ENCODE measurements around the gene OVAAL. TPM values are rescaled to one million over a fixed set of nuclear protein-coding genes. Genes with fewer than 3 reads are reported as not detected.
A peak's percentile ranks its signal among the peaks of the same experiment; 100 is the strongest.
"Not testable (repeated sequence)": the region's sequence is repeated elsewhere in the genome, so short reads cannot be mapped to it uniquely, and the experiment has no call there.

OVAAL gene
- total and polyA plus RNA-seq, 4 donors = 0.17 TPM; not detected in 3

DNA sequence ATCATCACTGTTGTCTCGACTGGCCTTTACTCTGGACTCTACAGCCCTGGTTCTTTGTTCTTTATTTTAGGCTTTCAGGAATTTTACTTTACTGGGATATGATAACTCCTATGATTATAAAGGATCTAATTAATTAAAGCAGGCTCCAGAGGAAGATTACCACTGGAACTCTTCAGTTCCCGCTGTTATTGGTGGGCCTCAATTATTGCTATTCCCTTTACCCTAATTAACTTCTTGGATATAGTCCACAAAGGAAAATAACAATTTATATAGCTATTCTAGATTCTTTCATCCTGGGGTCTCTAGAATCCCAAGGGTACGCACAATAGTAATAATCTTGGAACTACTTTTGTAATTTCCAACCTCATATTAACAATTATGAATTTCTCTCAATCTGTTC is 8.5 kb upstream of the OVAAL start:
- WGBS (ENCODE audit: insufficient coverage) = 90% methylated on average over 1 of the region's 3 CpGs
- H3K27me3 ChIP-seq (ENCODE audit: control insufficient read depth, insufficient read depth, low read length) = no peaks in the 10 kb centered on the region
- no peaks in the 10 kb centered on the region for H3K9me3 ChIP-seq (ENCODE audit: control insufficient read depth, insufficient read depth, low read length)
- DNase-seq (ENCODE audit: low read depth in 4 of 6, low spot score in 6 of 6) = peak in 1 of 6 donors; percentile 90
- peaks cover 10% of the 10 kb centered on the region for H3K4me1 ChIP-seq (ENCODE audit: control insufficient read depth, insufficient read depth, low read length)
- H3K27ac ChIP-seq (ENCODE audit: low read depth, low read length) = no peak overlapping the region
- H3K4me3 ChIP-seq (ENCODE audit: low read depth, low read length) = no peak overlapping the region
- no peaks in the 10 kb centered on the region for H3K36me3 ChIP-seq (ENCODE audit: control insufficient read depth, insufficient read depth, low read length)

- H3K9me3 ChIP-seq (ENCODE audit: control insufficient read depth, insufficient read depth, low read length) = no peaks in the 10 kb centered on the region
- DNase-seq (ENCODE audit: low read depth in 4 of 6, low spot score in 6 of 6) = no peak
- 40% methylated on average over 1 of the region's 1 CpG for WGBS (ENCODE audit: insufficient coverage)
- no peak overlapping the region for H3K27ac ChIP-seq (ENCODE audit: low read depth, low read length)
- no peaks in the 10 kb centered on the region for H3K36me3 ChIP-seq (ENCODE audit: control insufficient read depth, insufficient read depth, low read length)
- no peaks in the 10 kb centered on the region for H3K27me3 ChIP-seq (ENCODE audit: control insufficient read depth, insufficient read depth, low read length)
- peaks cover 10% of the 10 kb centered on the region for H3K4me1 ChIP-seq (ENCODE audit: control insufficient read depth, insufficient read depth, low read length)
- H3K4me3 ChIP-seq (ENCODE audit: low read depth, low read length) = no peak overlapping the region
Observed at GRCh38 chr1:180551997-180552396, 6.8 kb upstream of the OVAAL start.

DNA sequence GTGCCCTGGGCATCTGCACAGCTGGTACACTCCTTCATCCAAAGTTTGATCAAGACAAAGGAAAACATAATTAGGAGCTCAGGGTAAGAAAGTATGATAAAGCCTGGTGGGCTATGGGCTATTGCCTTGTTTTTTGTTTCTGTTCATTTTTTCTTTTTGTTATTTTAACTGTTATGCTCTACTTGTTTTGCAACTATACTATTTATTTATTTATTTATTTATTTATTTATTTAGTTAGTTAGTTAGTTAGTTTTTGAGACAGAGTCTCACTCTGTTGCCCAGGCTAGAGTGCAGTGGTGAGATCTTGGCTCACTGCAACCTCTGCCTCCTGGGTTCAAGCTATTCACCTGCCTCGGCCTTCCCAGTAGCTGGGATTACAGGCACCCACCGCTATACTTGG is 5.7 kb upstream of the OVAAL start:
- 100% methylated on average over 2 of the region's 2 CpGs for WGBS (ENCODE audit: insufficient coverage)

GRCh38 chr1:180555411-180555810 is 3.4 kb upstream of the OVAAL start:
- no peaks in the 10 kb centered on the region for H3K27me3 ChIP-seq (ENCODE audit: control insufficient read depth, insufficient read depth, low read length)
- no peaks in the 10 kb centered on the region for H3K9me3 ChIP-seq (ENCODE audit: control insufficient read depth, insufficient read depth, low read length)
- no peak overlapping the region for H3K27ac ChIP-seq (ENCODE audit: low read depth, low read length)
- no peaks in the 10 kb centered on the region for H3K4me1 ChIP-seq (ENCODE audit: control insufficient read depth, insufficient read depth, low read length)
- H3K4me3 ChIP-seq (ENCODE audit: low read depth, low read length) = no peak overlapping the region
- no peaks in the 10 kb centered on the region for H3K36me3 ChIP-seq (ENCODE audit: control insufficient read depth, insufficient read depth, low read length)
- DNase-seq (ENCODE audit: low read depth in 4 of 6, low spot score in 6 of 6) = no peak

More for the DNA sequence above, 5.7 kb upstream of the OVAAL start:
- H3K27ac ChIP-seq (ENCODE audit: low read depth, low read length); H3K4me1 ChIP-seq (ENCODE audit: control insufficient read depth, insufficient read depth, low read length); H3K9me3 ChIP-seq (ENCODE audit: control insufficient read depth, insufficient read depth, low read length); H3K4me3 ChIP-seq (ENCODE audit: low read depth, low read length); H3K36me3 ChIP-seq (ENCODE audit: control insufficient read depth, insufficient read depth, low read length); DNase-seq (ENCODE audit: low read depth in 4 of 6, low spot score in 6 of 6); H3K27me3 ChIP-seq (ENCODE audit: control insufficient read depth, insufficient read depth, low read length): not testable (repeated sequence)

GRCh38 chr1:180560200-180560867 is 1.6 kb downstream of the OVAAL start:
- whole genome bisulfite sequencing (ENCODE audit: insufficient coverage) = 82% methylated on average over 3 of the region's 3 CpGs
- H3K4me1 ChIP-seq (ENCODE audit: control insufficient read depth, insufficient read depth, low read length) = no peaks in the 10 kb centered on the region
- H3K27ac ChIP-seq (ENCODE audit: low read depth, low read length) = no peak overlapping the region
- no peak overlapping the region for H3K4me3 ChIP-seq (ENCODE audit: low read depth, low read length)
- H3K36me3 ChIP-seq (ENCODE audit: control insufficient read depth, insufficient read depth, low read length) = no peaks in the 10 kb centered on the region
- no peak for DNase-seq (ENCODE audit: low read depth in 4 of 6, low spot score in 6 of 6)
- H3K27me3 ChIP-seq (ENCODE audit: control insufficient read depth, insufficient read depth, low read length) = no peaks in the 10 kb centered on the region
- H3K9me3 ChIP-seq (ENCODE audit: control insufficient read depth, insufficient read depth, low read length) = no peaks in the 10 kb centered on the region

- H3K27ac ChIP-seq (ENCODE audit: low read depth, low read length) = no peak overlapping the region
- 84% methylated on average over 3 of the region's 5 CpGs for WGBS (ENCODE audit: insufficient coverage)
Observed at GRCh38 chr1:180560868-180561600, 2.3 kb downstream of the OVAAL start.

DNA sequence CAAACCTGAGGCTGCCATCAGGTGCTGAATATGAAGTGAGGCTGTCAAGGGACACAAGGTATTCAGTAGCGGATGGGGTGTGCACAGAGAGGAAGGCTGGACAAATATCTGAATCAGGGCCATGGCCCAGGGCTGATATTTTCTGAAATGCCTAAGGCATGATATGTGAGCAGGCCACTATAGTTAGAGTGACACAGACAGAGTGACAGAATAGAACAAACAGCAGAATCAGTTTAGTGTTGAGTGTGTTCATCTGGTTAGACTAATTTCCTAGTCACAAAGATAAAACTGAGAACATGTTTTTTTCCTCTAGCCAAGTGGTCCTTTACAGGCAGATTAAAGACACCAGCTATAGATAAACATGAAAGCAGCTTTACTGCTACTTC is 3.9 kb downstream of the OVAAL start:
- H3K9me3 ChIP-seq (ENCODE audit: control insufficient read depth, insufficient read depth, low read length) = no peaks in the 10 kb centered on the region
- DNase-seq (ENCODE audit: low read depth in 4 of 6, low spot score in 6 of 6) = no peak
- WGBS (ENCODE audit: insufficient coverage) = 100% methylated on average over 1 of the region's 1 CpG
- no peak overlapping the region for H3K27ac ChIP-seq (ENCODE audit: low read depth, low read length)
- H3K4me3 ChIP-seq (ENCODE audit: low read depth, low read length) = no peak overlapping the region
- no peaks in the 10 kb centered on the region for H3K4me1 ChIP-seq (ENCODE audit: control insufficient read depth, insufficient read depth, low read length)
- H3K27me3 ChIP-seq (ENCODE audit: control insufficient read depth, insufficient read depth, low read length) = no peaks in the 10 kb centered on the region
- H3K36me3 ChIP-seq (ENCODE audit: control insufficient read depth, insufficient read depth, low read length) = no peaks in the 10 kb centered on the region

More at GRCh38 chr1:180560868-180561600, 2.3 kb downstream of the OVAAL start:
- Histone ChIP-seq H3K36me3 (ENCODE audit: control insufficient read depth, insufficient read depth, low read length) (no peaks in the 10 kb centered on the region), H3K27me3 (ENCODE audit: control insufficient read depth, insufficient read depth, low read length) (no peaks in the 10 kb centered on the region), H3K4me3 (ENCODE audit: low read depth, low read length) (no peak overlapping the region), H3K4me1 (ENCODE audit: control insufficient read depth, insufficient read depth, low read length) (no peaks in the 10 kb centered on the region), H3K9me3 (ENCODE audit: control insufficient read depth, insufficient read depth, low read length) (no peaks in the 10 kb centered on the region)
- DNase-seq (ENCODE audit: low read depth in 4 of 6, low spot score in 6 of 6) = no peak

- no peak overlapping the region for H3K4me3 ChIP-seq (ENCODE audit: low read depth, low read length)
- H3K4me1 ChIP-seq (ENCODE audit: control insufficient read depth, insufficient read depth, low read length) = no peaks in the 10 kb centered on the region
- H3K27ac ChIP-seq (ENCODE audit: low read depth, low read length) = no peak overlapping the region
- no peaks in the 10 kb centered on the region for H3K9me3 ChIP-seq (ENCODE audit: control insufficient read depth, insufficient read depth, low read length)
- WGBS (ENCODE audit: insufficient coverage) = 89% methylated on average over 9 of the region's 14 CpGs
- H3K36me3 ChIP-seq (ENCODE audit: control insufficient read depth, insufficient read depth, low read length) = no peaks in the 10 kb centered on the region
- no peaks in the 10 kb centered on the region for H3K27me3 ChIP-seq (ENCODE audit: control insufficient read depth, insufficient read depth, low read length)
- DNase-seq (ENCODE audit: low read depth in 4 of 6, low spot score in 6 of 6) = no peak
Observed at GRCh38 chr1:180563026-180563827, 4.5 kb downstream of the OVAAL start.

DNA sequence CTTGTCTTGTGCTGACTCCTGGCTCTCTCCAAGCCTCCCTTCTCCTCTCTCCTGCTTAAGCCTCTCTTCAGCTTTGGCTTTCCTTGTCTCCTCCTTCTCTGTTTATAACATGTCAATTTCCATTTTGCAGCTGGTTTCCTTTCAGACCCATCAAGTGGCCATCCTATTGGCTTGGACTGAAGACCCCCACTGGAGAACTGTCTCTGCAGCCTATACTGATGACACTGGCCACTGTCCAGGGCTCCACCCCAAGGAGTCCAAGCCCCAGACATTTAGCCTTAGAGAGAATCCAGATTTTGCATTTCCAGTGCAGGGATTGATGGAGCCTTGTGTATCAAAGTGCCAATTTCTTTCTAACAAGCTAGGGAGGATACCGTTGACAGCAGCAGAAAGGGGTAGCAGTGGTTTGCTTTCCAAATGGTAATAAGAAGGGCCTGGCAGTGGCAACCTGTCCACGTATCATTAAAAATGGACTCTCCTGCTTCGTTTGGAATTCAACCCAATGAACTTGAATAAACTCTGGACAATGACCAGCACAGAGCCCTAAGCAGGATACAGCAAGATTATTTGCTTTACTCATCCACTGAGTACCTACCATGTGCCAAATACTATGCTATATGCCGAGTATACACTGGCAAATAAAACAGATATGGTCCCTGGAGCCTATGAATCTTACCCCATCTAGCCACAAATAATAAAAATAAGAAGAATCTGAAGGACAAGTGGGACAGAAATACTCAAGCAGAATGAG is 6.5 kb downstream of the OVAAL start:
- Histone ChIP-seq H3K36me3 (ENCODE audit: control insufficient read depth, insufficient read depth, low read length) (no peaks in the 10 kb centered on the region), H3K4me1 (ENCODE audit: control insufficient read depth, insufficient read depth, low read length) (no peaks in the 10 kb centered on the region), H3K27ac (ENCODE audit: low read depth, low read length) (no peak overlapping the region), H3K4me3 (ENCODE audit: low read depth, low read length) (no peak overlapping the region), H3K9me3 (ENCODE audit: control insufficient read depth, insufficient read depth, low read length) (no peaks in the 10 kb centered on the region), H3K27me3 (ENCODE audit: control insufficient read depth, insufficient read depth, low read length) (no peaks in the 10 kb centered on the region)
- 62% methylated on average over 3 of the region's 4 CpGs for WGBS (ENCODE audit: insufficient coverage)
- no peak for DNase-seq (ENCODE audit: low read depth in 4 of 6, low spot score in 6 of 6)

Data from spinal cord (tissue), 10 donors.